Stimulated activated CD4-positive, alpha-beta T cell treated with anti-CD3 and anti-CD28 coated beads, Interleukin-12 subunit alpha, Interleukin-12 subunit beta, amount 100 ng/mL, for 24 hours (primary cell): ENCODE results near the gene LRRN2.

ENCODE experiments used
- DNase-seq, 2 experiments: peaks; one replicate each; pipeline ENCODE4 v3.0.0-alpha.2; 2020; ENCODE audit warnings: low read depth in 2 of 2

The LRRN2 gene

GRCh38 chr1:204662530-204662929, 23.0 kb downstream of the LRRN2 start:
- DNase-seq = no peak

- no peak for DNase-seq
Measured at GRCh38 chr1:204660509-204660908, 25.0 kb downstream of the LRRN2 start.

GRCh38 chr1:204659056-204659455, 26.5 kb downstream of the LRRN2 start:
- no peak for DNase-seq

- no peak for DNase-seq
Measured at GRCh38 chr1:204658295-204658694, 27.2 kb downstream of the LRRN2 start.

GRCh38 chr1:204653590-204654340, 31.8 kb downstream of the LRRN2 start:
- DNase-seq = no peak

- no peak for DNase-seq
Measured at GRCh38 chr1:204652497-204652896, 33.0 kb downstream of the LRRN2 start.

GRCh38 chr1:204651843-204652421, 33.6 kb downstream of the LRRN2 start:
- no peak for DNase-seq

GRCh38 chr1:204650911-204651570, 34.5 kb downstream of the LRRN2 start:
- DNase-seq = no peak

- no peak for DNase-seq
Measured at GRCh38 chr1:204649721-204650521, 35.6 kb downstream of the LRRN2 start.

- no peak for DNase-seq
Measured at GRCh38 chr1:204648576-204648975, 37.0 kb downstream of the LRRN2 start.

- no peak for DNase-seq
Measured at GRCh38 chr1:204647805-204648153, 37.8 kb downstream of the LRRN2 start.

- no peak for DNase-seq
Measured at GRCh38 chr1:204647114-204647804, 38.3 kb downstream of the LRRN2 start.

GRCh38 chr1:204645666-204646065, 39.9 kb downstream of the LRRN2 start:
- no peak for DNase-seq

- DNase-seq = no peak
Measured at GRCh38 chr1:204645251-204645650, 40.3 kb downstream of the LRRN2 start.

GRCh38 chr1:204643503-204643902, 42.0 kb downstream of the LRRN2 start:
- no peak for DNase-seq

GRCh38 chr1:204641936-204642335, 43.6 kb downstream of the LRRN2 start:
- DNase-seq = no peak

GRCh38 chr1:204641455-204641854, 44.1 kb downstream of the LRRN2 start:
- DNase-seq = no peak

- no peak for DNase-seq
Measured at GRCh38 chr1:204640578-204640977, 45.0 kb downstream of the LRRN2 start.

- DNase-seq = no peak
Measured at GRCh38 chr1:204634260-204634910, 51.2 kb downstream of the LRRN2 start.

- no peak for DNase-seq
Measured at GRCh38 chr1:204633665-204634064, 51.9 kb downstream of the LRRN2 start.
